GDM1 (cell line): ENCODE measurements around the gene BTNL8.

ENCODE experiments used
- DNase-seq: peaks from one replicate; lab custom pipeline; 2025; lab: John Stamatoyannopoulos, UW

Gene BTNL8

DNA sequence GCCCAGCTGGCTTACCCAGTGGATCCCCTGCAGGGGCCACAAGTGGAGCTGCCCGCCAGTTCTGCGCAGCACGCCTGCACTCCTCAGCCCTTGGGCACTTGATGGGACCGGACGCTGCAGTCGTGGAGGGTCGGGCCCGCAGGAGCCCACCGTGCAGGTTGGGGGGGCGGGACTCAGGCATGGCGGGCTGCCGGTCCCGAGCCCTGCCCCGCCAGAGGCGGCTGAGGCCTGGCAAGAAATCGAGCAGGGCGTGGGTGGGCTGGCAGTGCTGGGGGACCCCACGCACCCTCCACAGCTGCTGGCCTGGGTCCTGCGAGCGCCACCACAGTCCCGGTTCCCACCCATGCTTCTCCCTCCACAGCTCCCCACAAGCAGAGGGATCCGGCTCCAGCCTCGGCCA lies 70.4 kb downstream of the BTNL8 start:
- no peak for DNase-seq

DNA sequence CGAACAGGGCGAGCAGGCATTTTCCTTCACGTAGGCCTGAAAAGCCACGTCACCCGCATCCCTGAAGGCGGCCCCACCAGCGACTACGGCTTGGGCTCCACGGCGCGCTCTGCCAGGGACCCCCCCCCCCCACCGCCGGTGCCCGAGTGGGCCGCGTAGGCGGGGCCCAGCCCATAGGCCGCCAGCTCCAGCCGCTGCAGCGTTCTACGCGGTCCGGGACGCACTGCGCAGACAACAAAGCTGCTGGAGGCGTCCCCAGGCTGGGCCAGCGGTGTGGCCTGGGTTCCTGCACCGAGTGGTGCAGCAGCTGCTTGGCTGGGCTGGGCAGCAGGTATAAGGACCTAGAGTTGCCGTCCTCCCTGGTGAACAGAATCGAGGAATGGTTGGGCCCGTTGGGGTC lies 71.4 kb downstream of the BTNL8 start:
- DNase-seq, result no peak

DNA sequence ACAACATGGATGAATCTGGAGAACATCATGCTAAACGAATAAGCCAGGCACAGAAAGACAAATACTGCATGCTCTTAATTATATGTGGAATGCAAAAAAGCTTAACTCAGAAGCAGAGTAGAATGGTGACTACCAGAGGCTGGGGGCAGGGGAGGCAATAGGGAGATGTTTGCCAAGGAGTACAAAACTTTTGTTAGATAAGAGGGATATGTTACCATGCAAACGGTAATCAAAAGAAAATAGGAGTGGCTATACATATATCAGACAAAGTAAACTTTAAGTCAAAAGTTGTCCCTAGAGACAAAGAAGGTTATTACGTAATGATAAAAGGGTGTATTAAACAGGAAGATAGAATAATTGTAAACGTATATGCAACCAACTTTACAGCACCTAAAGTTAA lies 71.9 kb downstream of the BTNL8 start:
- DNase-seq, result no peak

DNA sequence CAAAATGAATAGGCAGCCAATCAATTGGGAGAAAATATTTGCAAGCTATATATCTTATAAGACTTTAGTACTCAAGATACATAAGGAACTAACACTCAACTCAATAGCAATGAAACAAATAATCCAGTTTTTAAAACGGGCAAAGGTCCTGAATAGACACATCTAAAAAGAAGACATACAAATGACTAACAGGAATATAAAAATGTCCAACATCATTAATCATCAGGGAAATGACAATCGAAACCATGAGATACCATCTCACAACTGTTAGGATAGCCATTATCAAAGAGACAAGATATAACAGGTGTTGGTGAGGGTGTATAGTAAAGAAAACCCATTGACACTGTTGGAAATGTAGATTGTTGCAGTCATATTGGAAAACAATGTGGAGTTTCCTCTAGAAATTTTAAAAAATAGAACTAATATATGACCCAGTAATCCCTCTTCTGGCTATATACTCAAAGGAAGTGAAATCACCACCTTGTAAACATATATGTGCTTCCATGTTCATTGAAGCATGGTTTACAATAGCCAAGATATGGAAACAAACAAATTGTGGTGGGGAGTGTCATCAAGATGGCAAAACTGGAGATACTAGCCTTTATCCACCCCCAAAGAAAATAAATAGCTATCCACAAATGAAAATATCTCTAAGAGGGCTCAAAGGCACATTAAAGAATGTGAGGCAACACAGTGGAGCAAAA lies 75.8 kb downstream of the BTNL8 start:
- no peak for DNase-seq

DNA sequence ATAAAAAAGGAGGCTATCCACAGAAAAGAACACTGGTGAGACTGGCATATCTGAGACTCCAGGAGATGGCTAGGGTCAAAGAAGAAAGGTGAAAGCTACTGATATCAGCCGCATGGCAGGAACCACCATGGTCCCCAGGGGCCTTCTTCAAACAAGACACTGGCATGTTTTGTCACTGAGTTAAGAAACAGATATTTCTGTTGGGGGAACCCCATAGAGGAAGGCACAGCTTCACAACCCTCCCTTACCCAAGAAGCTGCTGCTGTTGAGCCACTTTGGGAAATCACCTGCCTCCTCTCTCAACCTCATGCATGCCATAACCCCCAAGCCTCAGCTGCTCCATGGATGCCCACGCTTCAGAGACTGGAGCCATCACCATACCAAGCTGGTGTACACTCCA lies 76.4 kb downstream of the BTNL8 start:
- DNase-seq, result no peak

DNA sequence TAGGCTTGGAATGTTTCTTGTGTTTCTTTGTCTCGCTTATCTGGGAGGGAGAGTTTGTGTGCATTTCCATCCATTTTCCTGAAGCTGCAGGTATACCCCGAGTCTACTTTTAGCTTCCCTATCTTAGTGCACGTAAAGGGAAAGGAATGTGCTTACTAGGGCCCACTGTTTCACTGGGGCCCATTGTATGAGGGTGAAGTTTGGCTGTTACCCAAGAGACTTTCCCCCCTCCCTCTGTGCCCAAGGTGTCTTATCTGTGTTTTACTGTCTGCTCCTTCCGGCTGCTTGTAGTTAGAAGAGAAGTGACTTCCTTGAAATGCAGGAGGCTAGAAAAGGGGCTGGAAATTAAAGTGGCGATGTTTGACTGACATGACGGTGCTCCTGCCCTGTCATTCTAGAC lies 77.6 kb downstream of the BTNL8 start:
- DNase-seq, result no peak

DNA sequence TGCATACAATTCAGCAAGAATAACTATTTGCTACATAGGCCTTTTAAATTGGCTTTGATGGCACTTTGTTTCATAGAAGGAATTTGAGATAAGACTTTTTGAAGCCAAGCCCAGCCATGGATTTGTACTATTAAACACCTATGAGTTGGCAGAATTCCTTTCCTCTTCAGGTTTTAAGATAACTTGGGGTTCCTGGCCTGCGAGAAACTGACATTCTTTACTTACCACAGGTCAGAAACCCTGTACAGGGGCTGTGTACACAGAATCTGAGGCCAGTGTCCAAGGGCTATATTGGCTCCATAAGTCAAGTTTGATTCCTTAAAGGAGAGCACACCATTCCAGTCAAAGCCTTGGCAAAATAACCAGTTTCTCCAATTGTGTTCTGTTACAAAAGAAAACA lies 78.9 kb downstream of the BTNL8 start:
- DNase-seq, result no peak

DNA sequence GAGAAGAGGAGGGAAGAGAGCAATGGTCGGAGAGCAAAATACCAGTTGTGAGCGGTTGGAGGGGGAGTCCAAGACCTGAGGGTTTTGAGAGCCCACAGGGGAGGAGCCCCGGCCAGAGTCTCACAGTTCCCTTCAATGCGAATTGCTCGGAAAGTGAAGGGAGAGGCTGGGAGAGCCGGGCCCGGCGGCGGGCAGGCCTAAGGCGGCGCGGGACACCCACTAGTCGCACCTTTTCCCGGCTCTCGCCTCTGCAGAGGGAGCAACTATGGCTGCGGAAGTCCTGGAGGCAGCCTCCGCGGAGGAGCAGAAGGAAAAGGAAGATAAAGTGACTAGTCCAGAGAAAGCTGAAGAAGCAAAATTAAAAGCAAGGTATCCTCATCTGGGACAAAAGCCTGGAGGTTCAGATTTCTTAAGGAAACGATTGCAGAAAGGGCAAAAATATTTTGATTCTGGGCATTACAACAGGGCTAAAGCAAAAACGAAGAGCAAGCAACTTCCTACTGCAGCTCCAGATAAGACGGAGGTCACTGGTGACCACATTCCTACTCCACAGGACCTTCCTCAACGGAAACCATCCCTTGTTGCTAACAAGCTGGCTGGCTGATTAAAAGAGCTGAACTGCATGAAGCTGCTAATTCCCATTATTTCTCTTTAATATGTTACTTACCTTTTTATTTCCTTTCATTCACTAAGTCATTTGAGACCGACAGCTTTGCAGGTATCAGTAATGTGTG lies 83.2 kb downstream of the BTNL8 start:
- DNase-seq, result no peak

DNA sequence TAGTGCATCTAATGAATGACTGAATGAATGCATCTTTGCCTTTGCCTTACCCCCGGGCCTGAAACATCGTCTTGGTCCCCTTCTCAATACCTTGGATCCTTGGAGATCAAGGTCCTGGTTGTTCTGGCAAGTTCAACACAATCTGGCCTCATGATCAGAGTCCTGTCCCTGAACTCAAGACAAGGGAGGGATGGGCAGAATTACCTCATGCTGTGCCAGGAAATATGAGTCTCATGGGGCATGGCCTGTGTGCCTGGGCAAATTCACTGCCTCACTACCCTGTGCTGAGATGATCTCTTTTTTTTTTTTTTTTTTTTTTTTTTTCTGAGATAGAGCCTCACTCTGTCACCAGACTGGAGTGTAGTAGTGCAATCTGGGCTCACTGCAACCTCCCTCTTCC lies 89.1 kb downstream of the BTNL8 start:
- DNase-seq, result no peak

DNA sequence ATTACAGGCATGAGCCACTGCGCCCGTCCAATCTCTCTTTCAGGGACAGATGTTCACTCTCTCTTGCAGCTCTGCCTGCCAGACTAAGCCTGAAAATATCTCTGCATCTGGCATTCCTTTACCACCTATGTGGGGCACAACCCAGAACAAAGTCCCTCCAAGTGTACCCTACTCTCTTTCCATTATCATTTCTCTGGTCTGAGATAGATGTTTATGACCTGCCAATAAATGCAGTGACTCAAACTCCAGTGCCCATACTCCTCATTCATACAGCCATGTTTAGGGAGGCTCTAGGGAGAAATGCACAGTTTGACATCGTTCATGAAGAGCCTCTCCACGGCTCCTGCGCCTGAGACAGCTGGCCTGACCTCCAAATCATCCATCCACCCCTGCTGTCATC lies 89.6 kb downstream of the BTNL8 start, which contains the start of gene BTNL3:
Gene BTNL3 (plus strand): TSS at position 255 of the 400 bp plus-strand sequence. CDS start 183 bp downstream, outside the sequence.
- no peak for DNase-seq

DNA sequence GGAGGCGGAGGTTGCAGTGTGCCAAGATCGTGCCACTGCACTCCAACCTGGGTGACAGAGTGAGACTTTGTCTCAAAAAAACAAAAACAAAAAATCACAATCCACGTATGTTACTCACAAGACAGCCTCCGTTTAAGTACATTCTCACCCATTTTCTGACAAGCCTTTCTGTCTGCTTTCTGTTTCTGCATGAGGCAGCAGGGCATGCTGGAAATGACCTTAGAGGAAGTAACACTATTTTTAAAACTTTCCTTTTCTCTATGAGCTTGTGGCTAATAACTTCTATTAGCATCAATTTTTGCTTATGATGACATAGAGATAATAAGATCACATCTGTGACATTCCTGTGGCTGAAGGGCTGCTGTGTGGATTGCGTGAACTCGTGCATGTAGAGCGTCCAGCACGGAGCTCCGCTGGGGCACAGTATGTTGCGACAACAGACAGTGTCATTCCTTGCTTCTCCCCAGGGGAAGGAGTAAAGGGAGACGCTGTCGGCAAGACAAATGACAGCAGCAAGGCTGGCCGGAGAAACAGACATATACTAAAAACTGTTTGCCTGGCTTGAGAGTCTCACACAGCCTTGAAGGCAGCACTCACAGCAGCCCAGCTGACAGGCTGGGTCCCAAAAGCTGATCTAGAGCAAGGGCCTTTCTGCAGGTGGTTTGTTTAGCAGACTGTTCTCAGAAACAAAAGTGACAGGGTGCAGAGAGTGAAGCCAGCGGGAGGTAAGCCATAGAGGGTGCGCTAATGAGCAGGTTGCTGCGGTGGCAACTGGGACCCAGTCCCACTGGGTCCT lies 91.3 kb downstream of the BTNL8 start:
- no peak for DNase-seq

DNA sequence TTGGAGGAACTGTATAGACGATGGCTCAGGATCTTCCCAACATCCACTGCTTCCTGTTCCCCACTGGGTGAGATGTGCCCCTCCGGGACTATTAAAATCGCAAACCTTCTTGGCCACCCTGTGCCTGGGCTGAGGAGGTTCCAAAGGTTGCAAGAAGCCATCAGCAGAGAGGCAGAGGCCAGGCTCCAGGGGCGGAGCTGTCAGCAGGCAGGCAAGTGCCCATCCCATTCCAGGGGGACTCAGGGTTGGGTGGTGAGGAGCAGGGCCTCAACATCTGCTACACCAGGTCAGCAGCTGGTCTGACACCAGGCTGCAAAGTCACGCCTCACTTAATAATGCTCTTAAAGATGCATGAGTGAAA lies 91.9 kb downstream of the BTNL8 start:
- no peak for DNase-seq
